KMS-11 (cell line): ENCODE measurements around the gene PTGER3.

Experiments
- H2AFZ ChIP-seq: fragments of 200-600 bp; sonication (generic); 2 replicates; pipeline ENCODE4 v1.6.1; 2016; ENCODE audit warnings: antibody characterized with exemption, mixed run types, low read depth
- H3K27ac ChIP-seq: fragments of 200-600 bp; sonication (generic); 2 replicates; pipeline ENCODE4 v1.6.1; 2016; ENCODE audit warnings: mild to moderate bottlenecking, mixed run types
- H3K27me3 ChIP-seq: fragments of 200-600 bp; sonication (generic); 2 replicates; pipeline ENCODE4 v1.6.1; 2017; ENCODE audit warnings: mild to moderate bottlenecking, low read depth, mixed run types, moderate library complexity; ENCODE audit not compliant: insufficient read depth
- H3K36me3 ChIP-seq: fragments of 200-600 bp; sonication (generic); 2 replicates; pipeline ENCODE4 v1.6.1; 2017; ENCODE audit warnings: mild to moderate bottlenecking, mixed run types; ENCODE audit not compliant: insufficient read depth
- H3K4me1 ChIP-seq: fragments of 200-600 bp; sonication (generic); 2 replicates; pipeline ENCODE4 v1.6.1; 2016; ENCODE audit warnings: mild to moderate bottlenecking, low read depth, mixed run types; ENCODE audit not compliant: poor library complexity, severe bottlenecking
- H3K4me2 ChIP-seq: fragments of 200-600 bp; sonication (generic); 2 replicates; pipeline ENCODE4 v1.7.0; 2016; ENCODE audit warnings: mild to moderate bottlenecking, mixed run types
- H3K4me3 ChIP-seq: fragments of 200-600 bp; sonication (generic); IDR thresholded peaks from 2 replicates; pipeline ENCODE4 v1.6.1; 2017; ENCODE audit warnings: low read depth, low read length, mixed read lengths; ENCODE audit not compliant: insufficient read depth
- H3K79me2 ChIP-seq: fragments of 200-600 bp; sonication (generic); 2 replicates; pipeline ENCODE4 v1.6.1; 2016; ENCODE audit warnings: low read depth, mixed run types; ENCODE audit not compliant: insufficient read depth
- H3K9ac ChIP-seq: fragments of 200-600 bp; sonication (generic); 2 replicates; pipeline ENCODE4 v1.6.1; 2016; ENCODE audit warnings: mild to moderate bottlenecking, mixed run types
- H4K20me1 ChIP-seq: fragments of 200-600 bp; sonication (generic); 2 replicates; pipeline ENCODE4 v1.6.1; 2016; ENCODE audit warnings: mild to moderate bottlenecking, mixed run types; ENCODE audit not compliant: insufficient read depth
- TF ChIP-seq, protein P1 (sequence below): fragments of 200-600 bp; sonication (generic); conservative IDR thresholded peaks from 2 replicates; pipeline ENCODE4 v1.6.1; 2017; ENCODE audit warnings: low read depth, mild to moderate bottlenecking, antibody characterized with exemption, low read length, moderate library complexity, mixed read lengths

Gene PTGER3

DNA sequence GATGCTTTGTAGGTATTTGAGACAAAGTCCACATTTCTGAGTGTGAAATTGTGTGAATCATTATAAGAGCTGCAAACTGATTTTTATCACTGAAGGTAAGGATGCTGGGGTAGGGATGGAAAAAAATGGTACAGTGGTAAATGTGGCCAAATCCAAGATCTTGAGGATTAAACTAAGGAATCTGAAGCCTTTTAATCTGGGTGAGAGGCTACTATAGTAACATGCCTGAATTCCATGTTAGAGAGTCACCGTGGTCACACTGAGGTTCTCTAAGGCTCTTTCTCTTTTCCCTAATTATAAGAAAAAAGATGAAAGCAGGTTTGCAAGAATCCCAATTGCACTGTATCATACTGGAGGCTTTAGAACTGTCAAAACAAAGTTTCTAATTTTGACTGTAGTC lies 17.6 kb downstream of the PTGER3 start:
- Histone ChIP-seq H3K27me3 (no peaks in the 10 kb centered on the region), H2AFZ (no peak overlapping the region), H3K27ac (no peak overlapping the region), H3K4me3 (no peak overlapping the region), H3K36me3 (no peaks in the 10 kb centered on the region), H3K4me2 (no peak overlapping the region), H3K4me1 (no peaks in the 10 kb centered on the region), H4K20me1 (no peaks in the 10 kb centered on the region), H3K79me2 (no peaks in the 10 kb centered on the region), H3K9ac (no peak overlapping the region)
- TF ChIP-seq, protein P1, sequence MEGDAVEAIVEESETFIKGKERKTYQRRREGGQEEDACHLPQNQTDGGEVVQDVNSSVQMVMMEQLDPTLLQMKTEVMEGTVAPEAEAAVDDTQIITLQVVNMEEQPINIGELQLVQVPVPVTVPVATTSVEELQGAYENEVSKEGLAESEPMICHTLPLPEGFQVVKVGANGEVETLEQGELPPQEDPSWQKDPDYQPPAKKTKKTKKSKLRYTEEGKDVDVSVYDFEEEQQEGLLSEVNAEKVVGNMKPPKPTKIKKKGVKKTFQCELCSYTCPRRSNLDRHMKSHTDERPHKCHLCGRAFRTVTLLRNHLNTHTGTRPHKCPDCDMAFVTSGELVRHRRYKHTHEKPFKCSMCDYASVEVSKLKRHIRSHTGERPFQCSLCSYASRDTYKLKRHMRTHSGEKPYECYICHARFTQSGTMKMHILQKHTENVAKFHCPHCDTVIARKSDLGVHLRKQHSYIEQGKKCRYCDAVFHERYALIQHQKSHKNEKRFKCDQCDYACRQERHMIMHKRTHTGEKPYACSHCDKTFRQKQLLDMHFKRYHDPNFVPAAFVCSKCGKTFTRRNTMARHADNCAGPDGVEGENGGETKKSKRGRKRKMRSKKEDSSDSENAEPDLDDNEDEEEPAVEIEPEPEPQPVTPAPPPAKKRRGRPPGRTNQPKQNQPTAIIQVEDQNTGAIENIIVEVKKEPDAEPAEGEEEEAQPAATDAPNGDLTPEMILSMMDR: no peak

DNA sequence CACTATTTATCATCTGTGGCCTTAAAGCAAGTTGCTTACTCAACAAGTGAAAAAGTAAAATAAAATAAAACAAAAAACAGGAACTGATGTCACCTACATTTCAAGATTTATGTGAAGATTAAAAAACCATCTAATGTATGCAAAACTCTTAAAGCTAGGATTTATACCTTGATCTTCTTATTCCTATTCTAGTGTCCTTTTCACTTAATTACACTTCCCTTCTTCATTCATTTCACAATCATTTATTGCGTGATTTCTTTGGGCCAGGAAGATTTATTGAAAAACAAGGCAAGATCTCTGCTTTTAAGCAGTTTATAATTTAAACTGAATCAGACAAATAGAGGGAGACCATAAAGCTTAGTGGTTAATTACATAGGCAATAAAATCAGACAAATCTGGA lies 18.6 kb downstream of the PTGER3 start:
- no peaks in the 10 kb centered on the region for H4K20me1 ChIP-seq
- H3K27me3 ChIP-seq: no peaks in the 10 kb centered on the region
- no peak overlapping the region for H3K4me3 ChIP-seq
- no peak overlapping the region for H3K9ac ChIP-seq
- H3K79me2 ChIP-seq: no peaks in the 10 kb centered on the region
- H3K36me3 ChIP-seq: no peaks in the 10 kb centered on the region
- H3K4me2 ChIP-seq: no peak overlapping the region
- TF ChIP-seq, protein P1: no peak
- no peaks in the 10 kb centered on the region for H3K4me1 ChIP-seq
- no peak overlapping the region for H3K27ac ChIP-seq
- H2AFZ ChIP-seq: no peak overlapping the region

DNA sequence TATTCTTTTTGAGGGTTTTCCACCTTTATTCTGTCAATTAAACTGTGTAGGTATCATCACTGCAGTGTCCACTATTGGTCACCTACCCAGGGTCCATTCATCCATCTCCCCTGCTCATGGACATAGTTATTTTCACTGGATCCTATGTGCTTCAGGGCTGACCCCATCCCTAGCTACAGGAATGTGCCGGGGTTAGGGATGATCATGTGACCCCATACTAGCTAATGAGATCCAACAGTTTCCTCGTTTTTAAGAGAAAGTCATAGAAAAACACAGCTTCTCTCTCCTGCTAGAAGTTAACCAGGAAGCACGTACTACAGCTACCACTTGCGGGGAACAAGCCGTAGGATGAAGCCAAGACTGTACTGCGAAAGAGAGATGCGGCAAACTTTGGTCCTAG lies 19.6 kb downstream of the PTGER3 start:
- H3K9ac ChIP-seq: no peak overlapping the region
- H3K4me1 ChIP-seq: no peaks in the 10 kb centered on the region
- H3K4me3 ChIP-seq: no peak overlapping the region
- H3K27ac ChIP-seq: no peak overlapping the region
- no peaks in the 10 kb centered on the region for H3K36me3 ChIP-seq
- H4K20me1 ChIP-seq: no peaks in the 10 kb centered on the region
- no peak overlapping the region for H3K4me2 ChIP-seq
- TF ChIP-seq, protein P1: no peak
- H3K27me3 ChIP-seq: no peaks in the 10 kb centered on the region
- no peak overlapping the region for H2AFZ ChIP-seq
- no peaks in the 10 kb centered on the region for H3K79me2 ChIP-seq

- no peak overlapping the region for H3K9ac ChIP-seq
- no peak overlapping the region for H3K4me3 ChIP-seq
- no peaks in the 10 kb centered on the region for H4K20me1 ChIP-seq
- no peaks in the 10 kb centered on the region for H3K27me3 ChIP-seq
- H3K4me2 ChIP-seq: no peak overlapping the region
- TF ChIP-seq, protein P1: no peak
- no peaks in the 10 kb centered on the region for H3K36me3 ChIP-seq
- H3K4me1 ChIP-seq: no peaks in the 10 kb centered on the region
- no peak overlapping the region for H3K27ac ChIP-seq
- no peak overlapping the region for H2AFZ ChIP-seq
- H3K79me2 ChIP-seq: no peaks in the 10 kb centered on the region
Observed at GRCh38 chr1:71026093-71026492, 21.5 kb downstream of the PTGER3 start.
